C4-2B (cell line): ENCODE measurements around the gene TMEM178B.

ENCODE experiments used
- ZFX ChIP-seq: fragments of 450-650 bp; IDR thresholded peaks from 2 replicates; pipeline ENCODE4 v1.6.1; 2017
- TF ChIP-seq, protein P1 (sequence below): fragments of 450-650 bp; conservative IDR thresholded peaks from 2 replicates; pipeline ENCODE4 v1.5.1; 2017; ENCODE audit warnings: mild to moderate bottlenecking

DNA sequence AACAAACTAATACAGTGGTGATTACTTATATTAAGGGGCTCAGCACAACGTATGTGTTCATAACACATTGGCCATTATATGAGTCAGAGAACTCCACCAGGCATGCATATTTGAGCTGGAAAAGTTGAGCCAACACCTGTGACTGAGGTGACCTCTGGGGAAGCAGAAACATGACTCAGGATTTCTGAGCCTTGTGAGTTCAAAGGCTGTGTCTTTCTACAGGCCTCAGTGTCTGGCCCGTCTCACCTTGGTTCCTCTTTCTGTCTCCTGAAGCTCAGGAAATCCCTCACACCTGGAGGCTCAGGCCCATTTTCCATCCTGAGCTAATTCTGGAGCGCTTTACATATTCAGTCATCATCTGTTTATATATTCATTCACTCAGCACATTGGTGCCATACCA, 246.4 kb downstream of the TMEM178B start:
- TF ChIP-seq, protein P1, sequence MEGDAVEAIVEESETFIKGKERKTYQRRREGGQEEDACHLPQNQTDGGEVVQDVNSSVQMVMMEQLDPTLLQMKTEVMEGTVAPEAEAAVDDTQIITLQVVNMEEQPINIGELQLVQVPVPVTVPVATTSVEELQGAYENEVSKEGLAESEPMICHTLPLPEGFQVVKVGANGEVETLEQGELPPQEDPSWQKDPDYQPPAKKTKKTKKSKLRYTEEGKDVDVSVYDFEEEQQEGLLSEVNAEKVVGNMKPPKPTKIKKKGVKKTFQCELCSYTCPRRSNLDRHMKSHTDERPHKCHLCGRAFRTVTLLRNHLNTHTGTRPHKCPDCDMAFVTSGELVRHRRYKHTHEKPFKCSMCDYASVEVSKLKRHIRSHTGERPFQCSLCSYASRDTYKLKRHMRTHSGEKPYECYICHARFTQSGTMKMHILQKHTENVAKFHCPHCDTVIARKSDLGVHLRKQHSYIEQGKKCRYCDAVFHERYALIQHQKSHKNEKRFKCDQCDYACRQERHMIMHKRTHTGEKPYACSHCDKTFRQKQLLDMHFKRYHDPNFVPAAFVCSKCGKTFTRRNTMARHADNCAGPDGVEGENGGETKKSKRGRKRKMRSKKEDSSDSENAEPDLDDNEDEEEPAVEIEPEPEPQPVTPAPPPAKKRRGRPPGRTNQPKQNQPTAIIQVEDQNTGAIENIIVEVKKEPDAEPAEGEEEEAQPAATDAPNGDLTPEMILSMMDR, result no peak
- no peak for TF ChIP-seq ZFX
